CD14-positive monocyte (primary cell): ENCODE results near the gene DHX38. TPM values are rescaled to one million over a fixed set of nuclear protein-coding genes. Genes with fewer than 3 reads are reported as not detected.

Experiments
- DNase-seq, 3 donors: peaks; one replicate each; pipeline ENCODE4 v3.0.0-alpha.2; 2011 to 2022
- H2AFZ ChIP-seq: 2 replicates; pipeline ENCODE4 v1.6.0; 2012; ENCODE audit warnings: mild to moderate bottlenecking, low read depth, low read length, inconsistent platforms; ENCODE audit not compliant: insufficient read depth, poor library complexity, severe bottlenecking
- H3K27ac ChIP-seq, 2 donors: 1 replicate in 1 of 2; 2 replicates in 1 of 2; pipeline ENCODE4 v1.5.1; 2012 to 2013; ENCODE audit warnings: low read length in 2 of 2, control low read depth in 1 of 2, inconsistent platforms in 1 of 2, low read depth in 1 of 2, mild to moderate bottlenecking in 1 of 2
- H3K27me3 ChIP-seq, 2 donors: one replicate each; pipeline versions ENCODE4 v1.6.0 to v1.6.1; 2011 to 2013; ENCODE audit warnings: low read length in 2 of 2; ENCODE audit not compliant: control insufficient read depth in 2 of 2, insufficient read depth in 2 of 2
- H3K36me3 ChIP-seq, 2 donors: replicated peaks in 1 of 2; 1 replicate in 1 of 2; 2 replicates in 1 of 2; pipeline versions ENCODE4 v1.5.1 to v1.6.1; 2012 to 2013; ENCODE audit warnings: low read length in 2 of 2, control low read depth in 1 of 2, inconsistent platforms in 1 of 2, mild to moderate bottlenecking in 1 of 2; ENCODE audit not compliant: insufficient read depth in 2 of 2, control insufficient read depth in 1 of 2
- H3K4me1 ChIP-seq, 2 donors: 1 replicate in 1 of 2; 2 replicates in 1 of 2; pipeline versions ENCODE4 v1.5.1 to v1.6.1; 2012 to 2013; ENCODE audit warnings: low read length in 2 of 2, control low read depth in 1 of 2, inconsistent platforms in 1 of 2, mild to moderate bottlenecking in 1 of 2, moderate library complexity in 1 of 2; ENCODE audit not compliant: insufficient read depth in 2 of 2, control insufficient read depth in 1 of 2
- H3K4me2 ChIP-seq: replicated peaks from 2 replicates; pipeline ENCODE3; 2012; ENCODE audit warnings: low read length, moderate library complexity, mild to moderate bottlenecking; ENCODE audit not compliant: poor library complexity, severe bottlenecking; ENCODE audit errors: extremely low read depth
- H3K4me3 ChIP-seq, 3 experiments: fragments of 200-600 bp in 1 of 3; sonication (generic) in 1 of 3; replicated peaks in 1 of 3; 1 replicate in 2 of 3; 2 replicates in 1 of 3; pipeline ENCODE4 v1.5.1; 2011 to 2013; ENCODE audit warnings: low read length in 3 of 3, mild to moderate bottlenecking in 3 of 3, control low read depth in 2 of 3, low read depth in 2 of 3, inconsistent platforms in 1 of 3, moderate library complexity in 1 of 3
- H3K79me2 ChIP-seq: 2 replicates; pipeline ENCODE4 v1.6.0; 2012; ENCODE audit warnings: mild to moderate bottlenecking, control low read depth, inconsistent platforms, low read length, moderate library complexity; ENCODE audit not compliant: insufficient read depth
- H3K9ac ChIP-seq: 2 replicates; pipeline ENCODE4 v1.6.0; 2017; ENCODE audit warnings: low read length, mild to moderate bottlenecking; ENCODE audit not compliant: insufficient read depth, poor library complexity, severe bottlenecking
- H3K9me3 ChIP-seq, 2 donors: replicated peaks in 1 of 2; 1 replicate in 1 of 2; 2 replicates in 1 of 2; pipeline versions ENCODE4 v1.5.1 to v1.6.1; 2012 to 2013; ENCODE audit warnings: low read length in 2 of 2, control low read depth in 1 of 2; ENCODE audit not compliant: control insufficient read depth in 1 of 2, insufficient read depth in 1 of 2
- H4K20me1 ChIP-seq: 2 replicates; pipeline ENCODE4 v1.6.0; 2012; ENCODE audit warnings: mild to moderate bottlenecking, low read length, control low read depth, moderate library complexity; ENCODE audit not compliant: insufficient read depth
- H3K27ac Mint-ChIP-seq, 7 donors: one replicate each; pipeline ENCODE4 v1.8.0; 2020; ENCODE audit warnings: mild to moderate bottlenecking in 7 of 7, mixed read lengths in 7 of 7, moderate library complexity in 6 of 7, inconsistent platforms in 2 of 7
- H3K27me3 Mint-ChIP-seq, 3 donors: one replicate each; pipeline ENCODE4 v1.8.0; 2021 to 2022; ENCODE audit warnings: low read depth in 3 of 3, mild to moderate bottlenecking in 3 of 3, mixed read lengths in 3 of 3, moderate library complexity in 3 of 3, inconsistent platforms in 1 of 3
- H3K36me3 Mint-ChIP-seq, 2 donors: one replicate each; pipeline ENCODE4 v1.8.0; 2020; ENCODE audit warnings: mixed read lengths in 2 of 2, inconsistent platforms in 1 of 2, mild to moderate bottlenecking in 1 of 2
- H3K4me1 Mint-ChIP-seq: one replicate; pipeline ENCODE4 v1.8.0; 2020; ENCODE audit warnings: mild to moderate bottlenecking, mixed read lengths
- H3K4me3 Mint-ChIP-seq, 2 donors: one replicate each; pipeline ENCODE4 v1.8.0; 2020; ENCODE audit warnings: mild to moderate bottlenecking in 2 of 2, mixed read lengths in 2 of 2, moderate library complexity in 1 of 2
- H3K9me3 Mint-ChIP-seq, 7 donors: one replicate each; pipeline ENCODE4 v1.8.0; 2020 to 2022; ENCODE audit warnings: mixed read lengths in 7 of 7, mild to moderate bottlenecking in 6 of 7, moderate library complexity in 6 of 7, inconsistent platforms in 2 of 7
- CTCF ChIP-seq: fragments of 200-600 bp; IDR thresholded peaks from one replicate; pipeline ENCODE4 v1.8.0; 2022; ENCODE audit warnings: antibody characterized with exemption, mild to moderate bottlenecking
- WGBS: methylation state at CpG from one replicate; pipeline ENCODE4 v1.1.5; 2013; ENCODE audit warnings: missing lambda C conversion rate; ENCODE audit not compliant: insufficient coverage; 5-methylcytosine and 5-hydroxymethylcytosine counted together
- intact Hi-C, 2 donors: fragments of 100-400 bp; cut with micrococcal nuclease; formaldehyde crosslinking; loops; one replicate each; pipeline versions ENCODE4 v1.15.0 to v1.15.1; 2023
- polyA plus RNA-seq, 3 donors: library from polyadenylated mRNA; depleted of rRNA in 1 of 3; unstranded in 2 of 3; stranded (reverse) in 1 of 3; fragments of 300-500 nt in 2 of 3; fragments of >200 nt in 1 of 3; fragmentation: Illumina TruSeq in 2 of 3; gene quantifications; 1 replicate in 2 of 3; 2 replicates in 1 of 3; pipeline ENCODE4 v1.2.3, GENCODE V29; 2012 to 2021

The DHX38 gene
- polyA plus RNA-seq, 3 donors, result 9.1 to 91.5 (median 19.2) TPM

- no peaks in the 10 kb centered on the region for H3K27me3 ChIP-seq
- 50% methylated on average over 2 of the region's 3 CpGs for WGBS
- no peak overlapping the region for H3K4me2 ChIP-seq
- no peak for DNase-seq
- H3K79me2 ChIP-seq, result peaks cover 1% of the 10 kb centered on the region
- intact Hi-C loops, result no loop called here
- no peak overlapping the region for H3K4me3 Mint-ChIP-seq
- H3K9me3 Mint-ChIP-seq, result peaks cover 13 to 23% (median 15%) of the 10 kb centered on the region in 7 donors
- no peak overlapping the region for H3K9ac ChIP-seq
- H3K36me3 Mint-ChIP-seq, result peaks cover 41 to 49% of the 10 kb centered on the region in 2 donors
- H3K27me3 Mint-ChIP-seq, result no peaks in the 10 kb centered on the region
- no peak overlapping the region for H3K27ac ChIP-seq
- H4K20me1 ChIP-seq, result no peaks in the 10 kb centered on the region
- no peaks in the 10 kb centered on the region for H3K4me1 ChIP-seq
- H3K4me1 Mint-ChIP-seq, result no peaks in the 10 kb centered on the region
- peaks cover 15 to 19% of the 10 kb centered on the region in 2 donors for H3K9me3 ChIP-seq
- no peak for TF ChIP-seq CTCF
- no peak overlapping the region for H3K4me3 ChIP-seq
- H2AFZ ChIP-seq, result no peak overlapping the region
- H3K36me3 ChIP-seq, result peaks cover 45 to 54% of the 10 kb centered on the region in 2 donors
- H3K27ac Mint-ChIP-seq, result no peak overlapping the region
These were observed 9.8 kb upstream of the DHX38 start for GRCh38 chr16:72083778-72084404.

GRCh38 chr16:72084445-72084844 is 9.2 kb upstream of the DHX38 start:
- Mint-ChIP-seq H3K4me3 (no peak overlapping the region), H3K4me1 (no peaks in the 10 kb centered on the region), H3K9me3 (peaks cover 13 to 23% (median 15%) of the 10 kb centered on the region in 7 donors), H3K36me3 (peaks cover 47 to 54% of the 10 kb centered on the region in 2 donors), H3K27ac (no peak overlapping the region), H3K27me3 (no peaks in the 10 kb centered on the region)
- 100% methylated on average over 3 of the region's 10 CpGs for WGBS
- H3K4me2 ChIP-seq, result no peak overlapping the region
- H3K9me3 ChIP-seq, result peaks cover 15 to 19% of the 10 kb centered on the region in 2 donors
- peaks cover 7% of the 10 kb centered on the region for H3K79me2 ChIP-seq
- H3K4me3 ChIP-seq, result no peak overlapping the region
- H3K27me3 ChIP-seq, result no peaks in the 10 kb centered on the region
- no peak overlapping the region for H3K9ac ChIP-seq
- H3K36me3 ChIP-seq, result peaks cover 51 to 60% of the 10 kb centered on the region in 2 donors
- intact Hi-C loops, result no loop called here
- no peak overlapping the region for H2AFZ ChIP-seq
- no peak for TF ChIP-seq CTCF
- no peak overlapping the region for H3K27ac ChIP-seq
- no peaks in the 10 kb centered on the region for H3K4me1 ChIP-seq
- no peaks in the 10 kb centered on the region for H4K20me1 ChIP-seq
- DNase-seq, result no peak
